Amygdala (tissue), 56 donors: Measurements from ENCODE around the gene RAPGEF3.

ENCODE experiments used
- DNase-seq, 56 donors: peaks; one replicate each; lab custom pipeline; 2025; lab: John Stamatoyannopoulos, UW

The RAPGEF3 gene

DNA sequence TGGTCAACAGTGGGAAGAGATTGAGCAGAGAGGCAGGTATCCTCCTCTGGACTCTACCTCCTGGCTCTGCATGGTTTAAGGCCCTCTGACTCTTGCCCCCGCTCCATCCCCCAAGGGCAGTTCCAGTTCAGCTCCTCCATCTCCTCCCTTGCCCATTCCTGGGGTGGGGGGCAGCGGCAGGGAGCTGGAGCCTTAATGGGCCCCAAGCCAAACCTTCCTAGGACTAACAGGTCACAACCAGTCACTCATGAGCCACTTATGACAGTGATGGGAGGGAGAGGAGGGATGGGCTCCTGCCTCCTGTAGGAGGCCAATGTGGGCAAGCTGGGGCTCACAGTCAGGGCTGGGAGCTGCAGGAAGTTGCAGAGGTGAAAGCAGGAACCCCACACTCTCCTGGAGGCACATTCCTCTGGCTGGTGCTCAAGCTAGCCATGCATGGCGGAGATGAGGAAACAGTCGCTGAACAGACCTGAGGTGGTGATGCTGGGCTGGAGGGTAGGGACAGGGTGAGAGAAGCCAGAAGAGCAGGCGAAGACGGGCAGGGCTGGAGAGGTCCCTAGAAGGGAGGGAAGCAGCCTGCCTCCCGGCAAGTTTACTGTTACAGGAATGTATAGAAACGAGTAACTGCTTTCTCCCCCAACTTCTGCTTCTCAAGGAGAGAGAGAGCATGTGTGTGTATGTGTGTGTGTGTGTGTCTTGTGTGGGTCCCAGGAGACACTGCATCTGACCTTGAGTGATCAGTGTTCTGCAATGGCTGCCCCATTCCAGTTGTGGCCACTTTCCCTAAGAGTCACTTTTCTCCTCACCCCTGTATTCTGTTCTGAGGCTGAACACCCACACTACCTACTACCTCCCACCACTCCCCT lies 5.0 kb upstream of the RAPGEF3 start:
- DNase-seq = no peak

DNA sequence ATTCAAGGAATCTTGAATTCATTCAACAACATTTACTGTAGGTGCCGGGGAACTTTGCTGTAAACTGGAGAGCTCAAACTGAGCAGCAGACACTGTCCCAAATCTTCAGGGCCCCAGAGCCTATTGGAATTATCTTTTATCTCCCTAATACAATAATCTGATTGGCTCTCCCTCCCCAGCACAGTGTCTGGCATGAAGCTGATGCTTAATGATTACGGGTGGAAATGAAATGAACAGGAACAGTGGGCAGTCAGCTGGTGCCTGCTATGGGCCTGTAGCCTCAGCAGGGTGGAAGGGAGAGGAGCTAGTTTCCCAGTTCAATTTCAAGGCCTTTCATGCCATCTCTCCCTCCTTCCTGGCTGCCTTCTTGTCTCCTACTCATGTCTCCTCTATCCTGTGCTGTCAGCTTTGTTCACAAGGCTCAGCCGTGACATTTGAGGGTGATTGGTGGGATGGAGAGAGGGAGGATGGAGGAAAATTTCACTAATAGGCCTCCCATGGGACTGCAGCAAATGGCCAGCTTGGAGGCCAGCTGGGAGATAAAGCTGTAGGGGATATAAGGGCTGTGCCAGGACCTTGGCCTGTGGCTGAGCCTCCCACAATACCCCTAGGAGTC lies 4.3 kb upstream of the RAPGEF3 start:
- no peak for DNase-seq

- no peak for DNase-seq
These were observed 171 bp downstream of the RAPGEF3 start for GRCh38 chr12:47758584-47758833.

- DNase-seq = peak in 24 of 56 donors; percentile 24 to 67 (median 54)
These were observed 668 bp downstream of the RAPGEF3 start for GRCh38 chr12:47757840-47758583.

- DNase-seq = peak in 8 of 56 donors; percentile 30 to 62 (median 48)
These were observed 1.3 kb downstream of the RAPGEF3 start for GRCh38 chr12:47757364-47757839.

- DNase-seq = peak in 7 of 56 donors; percentile 15 to 49 (median 33)
These were observed 2.8 kb downstream of the RAPGEF3 start for GRCh38 chr12:47755655-47756562.

- peak in 5 of 56 donors; percentile 17 to 44 (median 42) for DNase-seq
These were observed 3.8 kb downstream of the RAPGEF3 start for GRCh38 chr12:47754881-47755280.

DNA sequence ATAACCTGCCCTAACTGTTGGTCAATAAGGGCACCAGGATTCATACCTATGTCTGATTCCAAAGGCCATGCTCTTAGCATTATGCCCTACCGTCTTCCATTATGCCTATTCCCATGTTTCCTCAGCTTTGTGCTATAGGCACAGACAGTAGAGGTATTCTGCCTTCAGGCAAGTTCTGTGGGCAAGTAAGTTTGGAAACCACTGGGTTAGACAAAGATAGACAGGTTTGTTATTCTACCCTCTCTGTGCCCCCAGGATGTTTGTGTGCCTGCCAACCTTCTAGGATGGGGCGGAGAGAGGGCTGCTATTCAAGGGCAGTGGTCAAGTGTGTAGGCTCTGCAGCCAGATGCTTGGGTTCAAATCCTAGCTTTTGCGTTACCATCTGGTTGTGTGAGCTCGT lies 4.6 kb downstream of the RAPGEF3 start:
- no peak for DNase-seq

DNA sequence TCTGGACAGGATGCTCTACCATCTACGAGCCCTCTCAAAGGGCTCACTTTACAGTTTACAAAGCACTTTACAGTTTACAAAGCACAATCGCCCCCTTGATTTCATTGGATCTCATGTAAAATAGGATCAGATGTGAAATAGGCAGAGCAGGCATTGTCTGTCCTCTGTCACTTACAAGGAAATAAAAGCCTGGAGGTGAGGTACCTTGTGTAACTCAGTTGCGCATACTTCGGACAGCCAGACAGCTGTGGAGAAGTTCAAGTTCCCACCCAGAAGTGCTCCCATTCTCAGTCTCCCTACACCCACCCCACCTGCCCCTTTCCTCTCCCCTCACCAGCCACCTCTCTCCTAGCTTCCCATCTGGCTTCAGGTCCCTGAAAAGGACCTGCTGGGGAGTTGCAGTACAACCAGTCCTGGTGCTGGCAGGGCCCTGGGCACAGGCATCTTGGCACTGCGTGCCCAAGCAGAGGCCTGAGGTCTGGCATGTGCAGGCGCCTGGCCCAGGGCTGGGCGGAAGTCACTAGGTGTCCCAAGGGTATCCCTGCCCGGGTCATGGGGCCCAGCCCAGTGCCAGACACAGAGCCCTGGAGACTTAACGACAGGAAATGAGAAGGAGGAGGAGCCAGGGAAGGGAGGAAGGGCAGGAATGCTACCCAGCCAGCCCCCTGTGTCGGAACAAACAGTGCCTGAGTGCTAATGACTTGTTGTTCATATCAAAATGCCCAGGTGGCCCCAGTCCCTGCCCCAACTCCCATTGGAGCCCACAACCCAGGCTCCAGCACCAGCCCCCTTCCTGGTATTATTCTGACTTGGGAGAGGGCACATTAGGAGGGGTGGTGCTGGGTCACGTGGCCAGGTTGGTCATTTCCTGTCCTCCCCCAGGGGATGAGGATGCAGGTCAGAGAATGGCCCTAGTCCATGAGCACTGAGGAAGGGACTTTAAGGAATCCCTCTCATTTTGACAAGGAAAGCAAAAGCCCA lies 5.4 kb downstream of the RAPGEF3 start:
- peak in 25 of 56 donors; percentile 20 to 67 (median 43) for DNase-seq

DNA sequence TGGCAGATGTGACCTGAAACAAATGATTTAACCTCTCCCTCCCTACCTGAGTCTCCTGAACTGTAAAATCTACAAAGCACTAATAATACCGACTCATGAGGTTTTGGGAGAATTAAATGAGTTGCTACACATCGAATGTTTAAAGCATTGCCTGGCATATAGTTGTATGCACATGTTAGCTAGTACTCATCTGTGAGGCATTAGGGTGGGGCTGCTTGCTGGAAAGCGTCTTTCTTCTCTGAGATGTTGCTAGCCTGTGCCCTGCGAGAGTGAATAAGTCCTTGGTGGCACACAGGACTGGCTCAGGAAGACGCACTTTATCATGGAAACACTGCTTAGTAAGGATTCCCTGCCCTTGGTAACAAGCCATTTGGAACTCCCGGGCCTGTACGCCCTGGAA lies 6.1 kb downstream of the RAPGEF3 start:
- DNase-seq = no peak

- no peak for DNase-seq
These were observed 6.6 kb downstream of the RAPGEF3 start for GRCh38 chr12:47752121-47752520.

DNA sequence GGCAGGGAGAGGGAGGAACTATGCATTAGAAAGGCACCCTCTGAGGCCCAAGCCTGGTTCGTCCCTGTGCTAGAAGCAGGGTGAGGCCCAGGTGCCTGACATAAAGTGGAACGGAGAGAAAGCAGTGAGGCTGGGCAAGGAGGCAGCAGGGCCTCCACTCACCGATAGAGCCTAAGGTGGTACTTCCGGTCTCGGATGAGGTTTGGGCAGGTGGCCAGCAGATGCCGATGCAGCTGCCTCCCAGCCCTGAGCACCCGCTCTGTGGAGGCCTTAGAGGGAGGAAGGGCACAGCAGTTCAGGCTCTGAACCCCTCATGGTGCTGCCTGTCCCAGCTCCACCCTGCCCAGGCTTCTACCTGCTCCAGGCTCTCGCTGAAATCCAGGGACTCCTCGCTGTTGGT lies 7.1 kb downstream of the RAPGEF3 start:
- no peak for DNase-seq

GRCh38 chr12:47750916-47751470 lies 7.7 kb downstream of the RAPGEF3 start:
- DNase-seq = no peak

GRCh38 chr12:47750229-47750798 lies 8.4 kb downstream of the RAPGEF3 start:
- no peak for DNase-seq

DNA sequence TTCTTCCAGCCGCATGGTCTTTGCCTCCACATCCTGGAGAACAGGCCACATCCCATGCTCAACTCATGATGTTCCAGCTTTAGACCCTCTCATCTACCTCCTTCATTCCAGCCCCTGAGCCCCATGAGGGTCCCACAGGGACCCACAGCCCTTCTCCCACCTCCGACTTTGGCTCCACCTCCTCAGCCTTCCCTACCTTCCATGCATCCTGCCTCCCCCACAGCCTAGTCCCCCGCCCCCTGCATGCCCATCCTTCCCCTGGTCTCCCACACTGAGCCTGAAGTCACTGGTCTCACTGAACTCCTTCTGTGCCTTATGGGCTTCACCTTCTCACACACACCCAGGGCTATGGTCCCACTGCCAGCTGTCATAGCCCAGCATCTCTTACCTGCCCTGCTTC lies 9.8 kb downstream of the RAPGEF3 start:
- DNase-seq = no peak

DNA sequence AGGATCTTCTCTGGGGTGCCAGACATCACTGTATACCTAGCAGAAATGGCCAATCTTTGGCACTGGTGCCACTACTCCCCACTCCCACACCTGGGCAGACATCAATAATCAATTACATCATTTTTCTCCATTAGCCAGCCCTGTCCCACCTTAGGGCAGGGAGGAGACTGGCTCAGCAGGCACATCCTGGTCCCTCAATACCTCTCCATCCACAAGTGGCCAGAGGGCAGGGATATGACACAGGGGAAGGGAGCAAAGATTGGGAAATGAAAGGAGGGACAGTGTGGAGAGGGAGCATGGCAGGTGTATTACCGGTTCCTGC lies 10.2 kb downstream of the RAPGEF3 start:
- no peak for DNase-seq

DNA sequence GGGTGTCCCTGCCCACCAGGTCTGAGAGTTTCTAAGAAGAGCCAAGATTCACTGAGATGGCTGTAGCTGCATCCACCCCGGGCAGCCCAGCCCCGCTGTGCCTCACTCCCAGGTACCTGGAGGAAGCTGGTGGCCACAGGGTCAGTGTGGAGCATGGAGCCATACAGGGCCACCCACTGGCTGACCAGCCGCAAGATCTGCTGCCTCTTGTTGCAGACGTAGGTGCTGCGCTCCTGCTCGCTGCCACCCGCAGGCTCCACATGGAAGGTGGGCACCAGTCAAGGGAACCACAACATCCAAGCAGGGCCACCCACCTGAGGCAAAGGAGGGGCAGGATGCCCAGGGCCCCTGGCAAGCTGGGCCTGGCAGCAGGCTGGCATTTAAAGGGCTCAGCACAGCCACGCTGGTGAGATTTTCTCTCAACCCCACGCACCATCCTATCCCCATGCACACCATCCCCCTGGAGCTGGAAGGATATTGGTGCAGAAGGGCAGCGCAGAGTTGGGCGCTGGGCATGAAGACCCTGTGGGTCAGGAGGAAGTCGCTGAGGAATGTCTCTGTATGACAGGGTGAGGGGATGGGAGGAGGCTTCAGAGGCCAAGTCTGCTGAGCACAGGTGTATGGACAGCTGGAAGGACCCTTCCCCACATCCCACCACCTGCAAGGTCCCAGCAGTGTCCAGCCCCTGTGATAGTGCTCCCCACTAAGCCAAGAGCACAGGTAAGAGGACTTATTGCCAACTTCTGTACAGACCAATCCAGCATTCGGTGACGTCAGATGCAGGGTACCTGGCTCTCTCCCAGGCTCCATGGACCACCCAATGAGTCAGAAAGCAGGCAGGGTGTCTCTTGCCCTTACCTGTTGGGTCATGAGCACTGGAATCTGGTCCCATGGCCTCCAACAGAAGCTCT lies 10.8 kb downstream of the RAPGEF3 start:
- DNase-seq = no peak

- DNase-seq = no peak
These were observed 11.6 kb downstream of the RAPGEF3 start for GRCh38 chr12:47747126-47747525.
